GM21529 (cell line): ENCODE measurements around the gene PODNL1.

Experiments used
- ATAC-seq: cut with Tn5 transposase; IDR thresholded peaks from one replicate; pipeline ENCODE4 v1.9.1; 2021; ENCODE audit not compliant: unreplicated experiment

Gene PODNL1

DNA sequence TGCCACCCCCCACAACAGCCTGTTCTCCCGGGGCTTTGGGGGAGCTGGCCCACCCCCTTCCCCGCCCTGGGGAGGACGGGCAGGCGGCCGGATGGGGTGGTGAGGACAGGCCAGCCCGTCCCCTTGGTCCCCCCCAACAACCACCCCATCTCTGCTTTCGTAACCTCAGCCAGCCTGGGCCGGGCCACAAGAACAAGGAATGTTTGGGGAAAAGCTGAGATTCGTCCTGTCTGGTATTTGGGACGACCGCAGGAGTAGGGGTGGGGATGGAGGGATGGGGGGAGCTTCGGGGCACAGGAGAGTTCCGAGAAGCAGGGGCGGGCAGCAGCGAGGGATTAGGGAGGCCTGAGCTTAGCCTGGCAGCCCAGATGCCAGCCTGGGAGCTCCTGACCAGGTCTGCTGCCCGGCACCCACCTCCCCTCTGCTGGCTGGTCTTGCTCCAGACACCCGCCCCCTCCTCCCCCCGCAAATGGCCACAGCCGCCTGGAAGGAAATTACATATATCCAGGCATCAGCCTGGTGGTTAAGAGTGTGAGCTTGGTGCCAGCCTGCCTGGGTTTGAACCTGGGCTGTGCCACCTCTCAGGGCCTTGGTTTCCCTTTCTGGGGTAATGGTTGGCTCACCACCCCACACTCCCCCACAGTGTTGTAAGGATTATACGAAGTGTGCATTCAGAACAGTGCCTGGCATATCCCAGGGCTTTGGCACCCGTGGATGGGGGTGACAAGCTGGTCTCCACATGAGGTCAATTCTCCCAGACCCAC, at the start of gene PODNL1:
Gene PODNL1, minus strand, starts transcription at position 117 of the 764 bp plus-strand sequence. CDS start 236 bp downstream, outside the sequence.
- no peak for ATAC-seq

DNA sequence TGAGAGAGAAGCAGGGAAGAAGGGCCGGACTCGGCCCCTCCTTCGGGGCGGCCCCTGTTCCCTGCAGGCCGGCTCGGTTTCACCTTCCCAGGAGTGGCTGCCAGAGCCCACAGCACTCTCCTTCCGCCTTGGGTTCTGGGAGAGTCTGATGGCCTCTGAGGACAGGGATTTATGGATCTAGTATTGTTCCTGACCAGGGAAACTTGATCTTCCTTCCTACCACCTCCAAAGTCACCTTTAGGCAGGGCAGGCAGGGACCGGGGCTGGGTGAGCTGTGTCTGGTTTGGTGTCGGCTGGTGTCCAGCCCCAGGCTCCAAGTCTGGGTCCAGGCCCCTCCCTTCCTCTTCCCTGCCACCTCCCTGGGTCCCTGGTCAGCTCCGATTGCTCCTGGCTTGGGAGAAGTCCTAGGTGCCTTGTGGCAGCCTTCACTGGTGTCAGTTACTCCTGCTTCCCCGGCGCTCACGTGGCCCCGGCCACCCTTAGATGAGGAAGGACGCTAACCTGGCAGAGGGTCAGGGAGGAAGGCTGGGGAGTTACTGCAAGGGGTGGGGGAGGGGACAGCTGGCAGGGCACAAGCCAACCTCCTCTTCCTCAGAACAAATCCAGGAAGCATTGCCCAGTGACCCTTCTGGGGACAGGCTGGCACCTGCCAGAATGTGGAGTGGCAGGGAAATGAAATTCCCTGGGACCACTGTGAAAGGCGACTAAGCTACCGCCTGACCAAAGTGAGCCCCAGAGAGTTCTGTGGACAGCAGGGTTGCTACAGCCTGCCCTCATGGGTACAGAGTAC, 49.1 kb upstream of the PODNL1 start:
- no peak for ATAC-seq

DNA sequence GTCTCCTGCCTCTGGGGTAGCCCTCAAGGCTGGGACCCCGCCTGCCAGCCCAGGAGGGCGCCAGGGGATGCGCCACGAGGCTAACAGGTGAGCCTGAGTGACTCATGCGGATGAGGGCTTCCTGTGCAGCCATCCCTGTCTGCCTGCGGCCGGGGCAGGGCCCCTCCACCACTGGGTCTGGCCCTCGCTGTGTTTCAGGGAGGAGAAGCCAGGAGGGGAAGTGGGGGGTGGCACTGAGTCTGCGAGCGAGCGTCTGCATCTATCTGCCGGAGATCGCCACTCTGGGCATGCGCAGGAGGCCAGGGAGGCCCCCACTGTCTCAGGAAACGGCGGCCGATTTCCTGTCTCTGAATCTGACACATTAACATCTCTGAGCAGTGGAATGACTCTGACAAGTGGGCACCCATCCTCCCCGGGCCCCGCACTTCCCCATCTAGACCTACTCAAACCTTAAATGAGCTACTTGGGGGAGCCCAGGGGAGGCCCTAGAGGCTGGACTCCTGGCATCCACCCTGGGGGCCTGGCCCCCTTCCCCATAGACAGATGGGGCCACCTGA, 48.2 kb upstream of the PODNL1 start:
- ATAC-seq: peak; percentile 76

- ATAC-seq: peak; percentile 18
Observed at GRCh38 chr19:13985771-13986347, 47.6 kb upstream of the PODNL1 start.

DNA sequence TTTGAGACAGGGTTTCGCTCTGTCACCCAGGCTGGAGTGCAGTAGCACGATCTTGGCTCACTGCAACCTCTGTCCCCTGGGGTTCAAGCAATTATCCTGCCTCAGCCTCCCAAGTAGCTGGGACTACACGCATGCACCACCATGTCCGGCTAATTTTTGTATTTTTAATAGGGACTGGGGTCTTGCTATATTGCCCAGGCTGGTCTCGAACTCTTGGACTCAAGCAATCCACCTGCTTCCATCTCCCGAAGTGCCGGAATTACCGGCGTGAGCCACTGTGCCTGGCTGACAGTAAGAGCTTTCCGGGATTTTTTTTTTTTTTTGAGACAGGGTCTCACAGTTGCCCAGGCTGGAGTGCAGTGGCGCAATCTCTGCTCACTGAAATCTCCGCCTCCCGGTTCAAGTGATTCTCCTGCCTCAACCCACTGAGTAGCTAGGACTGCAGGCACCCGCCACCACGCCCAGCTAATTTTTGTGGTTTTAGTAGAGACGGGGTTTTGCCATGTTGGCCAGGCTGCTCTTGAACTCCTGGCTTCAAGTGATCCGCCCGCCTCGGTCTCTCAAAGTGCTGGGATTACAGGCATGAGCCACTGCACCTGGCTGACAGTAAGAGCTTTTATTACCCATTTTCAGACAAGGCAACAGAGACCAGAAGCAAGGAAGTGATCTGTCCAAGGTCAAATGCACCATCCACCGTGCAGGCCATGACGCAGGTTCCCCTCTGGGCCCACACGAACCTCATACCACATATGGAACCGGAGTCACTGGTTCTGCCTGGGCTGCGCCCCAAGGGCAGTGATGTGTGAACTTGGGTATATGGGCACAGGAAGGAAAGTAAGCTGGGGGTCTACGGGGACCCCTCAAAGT, 46.9 kb upstream of the PODNL1 start:
- no peak for ATAC-seq

DNA sequence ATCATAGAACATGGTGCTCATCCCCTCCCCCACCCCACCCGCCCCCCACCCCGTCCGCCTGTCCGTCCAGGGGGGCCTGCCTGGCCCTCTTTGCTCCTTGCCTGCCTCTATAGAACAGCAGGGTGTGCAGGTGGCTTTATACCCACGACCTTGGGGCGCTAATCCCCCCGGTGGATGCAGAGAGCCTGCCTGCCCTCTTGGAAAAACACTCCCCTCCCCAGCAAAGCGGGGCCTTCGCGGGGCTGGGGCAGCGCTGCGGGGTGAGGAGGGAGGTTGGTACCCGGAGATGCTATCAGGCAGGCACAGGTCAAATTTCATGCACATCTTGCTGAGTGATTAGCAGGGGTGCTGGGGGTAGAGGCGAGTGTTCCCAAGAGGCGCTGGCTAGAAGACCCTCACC, 46.0 kb upstream of the PODNL1 start:
- ATAC-seq: no peak

- no peak for ATAC-seq
Observed at GRCh38 chr19:13983213-13983889, 45.1 kb upstream of the PODNL1 start.

DNA sequence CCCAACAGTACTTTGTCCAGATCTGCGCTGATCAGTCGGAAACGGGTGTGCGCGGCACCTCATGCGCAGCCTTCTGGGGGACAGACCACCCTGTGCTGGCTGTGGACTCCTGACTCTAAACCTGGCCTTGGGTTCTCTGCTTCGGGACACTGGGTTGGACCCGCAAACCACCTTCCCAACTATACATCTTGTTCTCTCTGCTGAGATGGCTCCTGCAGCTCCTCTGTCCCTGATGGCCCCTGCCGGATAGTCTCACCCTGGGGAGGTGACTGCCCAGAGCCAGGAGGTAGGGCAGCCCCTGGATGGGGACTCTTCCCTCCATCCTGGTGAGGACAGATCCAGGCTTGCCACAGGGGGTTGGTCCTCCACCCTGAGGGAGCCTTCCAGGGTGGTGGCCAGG, 44.6 kb upstream of the PODNL1 start:
- no peak for ATAC-seq

DNA sequence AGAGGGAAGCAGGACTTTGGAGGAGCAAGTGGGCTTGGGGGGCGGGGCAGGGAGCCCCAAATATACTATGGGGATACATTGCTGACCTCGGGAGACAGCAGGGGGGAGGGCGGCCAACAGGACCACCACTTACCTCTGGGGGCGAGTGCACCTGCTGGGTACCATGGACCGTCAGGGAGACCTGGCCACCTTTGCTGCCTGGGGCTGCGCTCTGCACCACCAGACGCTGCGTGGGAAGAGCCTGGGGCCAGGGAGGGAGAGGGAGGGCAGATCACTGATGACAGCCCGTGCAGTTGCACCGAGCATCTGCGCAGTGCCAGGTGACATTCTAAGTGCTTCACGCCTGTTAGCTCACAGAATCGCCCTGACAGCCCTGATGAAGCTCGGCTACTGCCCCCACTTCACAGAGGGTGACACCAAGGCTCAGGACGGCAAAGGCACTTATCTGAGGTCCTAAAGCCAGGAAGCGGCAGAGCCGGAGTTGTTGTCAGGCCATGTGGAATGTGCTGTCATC, 43.8 kb upstream of the PODNL1 start:
- no peak for ATAC-seq

DNA sequence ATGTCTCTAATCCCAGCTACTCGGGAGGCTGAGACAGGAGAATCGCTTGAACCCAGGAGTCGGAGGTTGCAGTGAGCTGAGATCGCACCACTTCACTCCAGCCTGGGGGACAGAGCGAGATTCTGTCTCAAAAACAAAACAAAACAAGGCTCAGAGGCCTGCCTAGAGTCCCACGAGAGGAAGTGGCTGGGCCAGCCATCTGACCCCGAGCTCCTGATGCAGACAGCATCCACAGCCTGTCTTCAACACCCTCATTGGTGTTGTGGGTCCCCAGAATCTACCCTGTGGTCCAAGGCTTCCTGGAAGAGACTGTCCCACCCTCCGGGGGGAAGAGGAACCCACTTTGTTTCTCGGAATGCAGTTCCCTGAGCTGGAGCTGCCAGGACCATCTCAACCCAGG, 43.2 kb upstream of the PODNL1 start:
- ATAC-seq: no peak

DNA sequence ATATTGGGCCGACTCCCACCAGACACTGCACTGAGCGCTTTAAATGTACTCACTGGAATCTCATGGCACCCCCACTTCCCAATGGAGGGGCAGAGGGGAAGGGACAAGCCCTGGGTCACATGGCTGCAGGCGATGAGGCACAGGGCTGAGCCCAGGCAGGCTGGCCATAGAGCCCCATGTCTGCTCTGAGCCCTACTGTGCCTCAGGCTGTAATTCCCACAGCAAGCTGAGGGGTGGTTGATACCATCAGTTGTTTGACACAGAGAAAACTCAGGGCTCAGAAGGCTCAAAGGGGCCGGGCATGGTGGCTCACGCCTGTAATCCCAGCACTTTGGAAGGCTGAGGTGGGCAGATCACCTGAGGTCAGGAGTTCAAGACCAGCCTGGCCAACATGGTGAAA, 42.8 kb upstream of the PODNL1 start:
- ATAC-seq: no peak

DNA sequence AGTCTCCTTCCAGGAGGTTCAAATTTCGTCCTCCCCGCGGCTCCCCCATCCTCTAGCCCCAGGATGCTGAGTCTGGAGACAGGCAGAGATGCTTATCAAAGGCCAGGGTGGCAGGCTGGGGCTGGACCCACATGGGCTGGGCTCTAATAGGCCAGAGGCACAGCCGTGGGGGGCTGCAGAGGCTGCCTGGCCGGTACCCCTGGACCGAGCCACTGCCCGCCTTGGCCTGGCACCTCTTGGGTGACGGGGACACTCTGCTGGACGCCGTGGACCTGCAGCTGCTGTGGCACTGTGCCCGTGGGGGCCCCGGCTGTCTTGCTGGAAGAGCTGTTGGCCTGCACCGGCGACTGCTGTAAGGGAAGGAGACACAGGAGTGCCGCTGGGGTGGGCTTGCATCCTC, 42.1 kb upstream of the PODNL1 start:
- no peak for ATAC-seq

DNA sequence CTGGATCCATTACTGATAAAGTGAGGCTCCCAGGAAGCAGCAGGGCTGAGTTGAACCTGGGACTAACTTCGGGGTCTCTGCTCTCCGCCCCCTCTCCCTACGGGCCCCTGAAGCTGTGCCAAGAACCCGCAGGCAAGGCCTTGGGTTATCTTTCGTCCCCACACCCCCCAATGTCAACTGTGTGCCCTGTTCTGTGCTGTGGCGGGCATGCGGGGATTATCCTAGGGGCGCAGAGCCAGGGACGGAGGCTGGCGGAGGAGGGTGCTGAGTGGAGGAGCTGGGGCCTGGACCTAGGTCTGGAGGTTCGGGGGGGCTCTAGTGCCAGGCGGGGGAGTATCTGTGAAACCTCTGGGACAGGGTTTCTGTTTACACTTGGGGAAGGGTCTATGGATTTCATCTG, 41.5 kb upstream of the PODNL1 start:
- ATAC-seq: no peak

GRCh38 chr19:13979244-13979615, 41.0 kb upstream of the PODNL1 start:
- ATAC-seq: no peak

GRCh38 chr19:13978351-13979243, 40.4 kb upstream of the PODNL1 start:
- ATAC-seq: no peak

DNA sequence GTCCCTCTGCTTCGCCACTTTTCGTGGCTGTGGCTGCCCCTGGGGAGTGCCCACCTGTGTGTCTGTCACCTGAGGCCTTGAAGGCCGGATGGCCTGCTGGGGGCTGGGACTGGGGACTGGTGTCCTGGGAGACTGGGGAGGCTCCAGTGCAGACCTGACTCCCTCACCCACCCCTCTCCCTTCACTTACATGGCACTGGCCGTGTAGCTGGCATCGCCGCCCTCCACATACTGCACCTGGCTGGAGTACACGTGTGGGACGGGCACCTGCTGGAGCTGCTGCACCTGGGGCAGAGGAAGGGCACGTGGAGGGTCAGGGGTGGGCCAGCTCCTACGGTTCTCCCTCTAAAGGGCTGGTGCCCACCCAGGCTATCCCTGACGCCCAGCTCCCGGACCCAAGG, 39.6 kb upstream of the PODNL1 start:
- no peak for ATAC-seq

GRCh38 chr19:13976446-13976845, 38.2 kb upstream of the PODNL1 start:
- no peak for ATAC-seq

- ATAC-seq: no peak
Observed at GRCh38 chr19:13975870-13976269, 37.7 kb upstream of the PODNL1 start.

DNA sequence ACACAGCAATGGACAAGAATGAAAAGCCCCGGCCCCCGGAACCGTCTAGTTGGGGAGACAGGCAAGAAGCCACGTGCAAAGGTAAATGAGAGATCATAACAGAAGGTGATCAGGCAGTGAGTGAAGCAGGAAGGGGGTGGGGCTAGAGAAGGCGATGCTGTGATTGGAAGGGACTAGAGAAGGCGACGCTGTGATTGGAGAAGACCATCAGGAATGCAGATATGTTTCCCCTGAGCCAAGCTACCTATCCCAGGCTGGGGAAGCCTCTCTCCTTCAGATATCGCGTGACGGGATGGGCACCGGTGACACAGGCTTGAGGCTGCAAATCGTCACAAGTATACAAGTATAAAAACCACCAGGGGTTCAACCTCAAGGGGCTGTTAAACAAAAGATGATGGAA, 35.9 kb upstream of the PODNL1 start:
- ATAC-seq: no peak
